ENCODE data around the gene SLC41A3. TPM values are rescaled to one million over a fixed set of nuclear protein-coding genes. Genes with fewer than 3 reads are reported as not detected.

The SLC41A3 gene
- total RNA-seq, 1 donor from 2014 or later: 31.6 TPM

DNA sequence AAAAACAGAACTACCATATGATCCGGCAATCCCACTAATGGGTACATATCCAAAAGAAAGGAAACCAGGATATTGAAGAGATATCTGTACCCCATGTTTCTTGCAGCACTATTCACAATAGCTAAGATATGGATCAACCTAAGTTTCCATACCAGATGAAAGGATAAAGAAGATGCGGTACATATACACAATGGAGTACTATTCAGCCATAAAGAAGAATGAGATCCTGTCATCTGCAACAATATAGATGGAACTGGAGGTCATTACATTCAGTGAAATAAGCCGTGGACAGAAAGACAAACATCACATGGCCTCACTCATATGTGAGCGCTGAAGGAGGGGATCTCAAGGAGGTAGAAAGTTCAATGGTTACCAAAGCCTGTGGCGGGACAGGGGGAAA lies 3.0 kb downstream of the SLC41A3 start:
- Histone ChIP-seq H3K4me3 (ENCODE audit: insufficient read depth, low read depth, low read length) (no peak overlapping the region), H4K20me1 (ENCODE audit: insufficient read depth, low read length) (peaks cover 6% of the 10 kb centered on the region), H3K79me2 (ENCODE audit: insufficient read depth, low read length) (peaks cover 4% of the 10 kb centered on the region), H3K4me1 (ENCODE audit: insufficient read depth, low read length) (peaks cover 4% of the 10 kb centered on the region), H3K9ac (ENCODE audit: low read length) (no peak overlapping the region), H2AFZ (ENCODE audit: low read depth, low read length) (no peak overlapping the region), H3K36me3 (ENCODE audit: insufficient read depth, low read length) (no peaks in the 10 kb centered on the region), H3K9me3 (ENCODE audit: insufficient read depth, low read depth, low read length) (no peaks in the 10 kb centered on the region), H3K27ac (ENCODE audit: low read depth, low read length) (no peak overlapping the region), H3K27me3 (ENCODE audit: insufficient read depth, low read length) (no peaks in the 10 kb centered on the region), H3K4me2 (ENCODE audit: low read length) (no peak overlapping the region)
- FAIRE-seq (no peak), DNase-seq (ENCODE audit: low read depth) (no peak)
- peaks cover 2% of the 10 kb centered on the region for H3K36me3 Mint-ChIP-seq (ENCODE audit: low read depth, unreplicated experiment)
- peaks cover 4% of the 10 kb centered on the region for H3K9me3 Mint-ChIP-seq (ENCODE audit: unreplicated experiment)
- H3K27me3 Mint-ChIP-seq (ENCODE audit: low read depth, unreplicated experiment): no peaks in the 10 kb centered on the region
- H3K27ac Mint-ChIP-seq (ENCODE audit: unreplicated experiment): no peak overlapping the region
- peaks cover 2% of the 10 kb centered on the region for H3K4me1 Mint-ChIP-seq (ENCODE audit: low read depth, unreplicated experiment)
- peak overlapping the region; percentile 4 for H3K4me3 Mint-ChIP-seq (ENCODE audit: unreplicated experiment)
- no peak for TF ChIP-seq EZH2 (IDR thresholded peaks at IDR 0.05; ENCODE audit: insufficient read depth, low read length)
- TF ChIP-seq, protein P1, sequence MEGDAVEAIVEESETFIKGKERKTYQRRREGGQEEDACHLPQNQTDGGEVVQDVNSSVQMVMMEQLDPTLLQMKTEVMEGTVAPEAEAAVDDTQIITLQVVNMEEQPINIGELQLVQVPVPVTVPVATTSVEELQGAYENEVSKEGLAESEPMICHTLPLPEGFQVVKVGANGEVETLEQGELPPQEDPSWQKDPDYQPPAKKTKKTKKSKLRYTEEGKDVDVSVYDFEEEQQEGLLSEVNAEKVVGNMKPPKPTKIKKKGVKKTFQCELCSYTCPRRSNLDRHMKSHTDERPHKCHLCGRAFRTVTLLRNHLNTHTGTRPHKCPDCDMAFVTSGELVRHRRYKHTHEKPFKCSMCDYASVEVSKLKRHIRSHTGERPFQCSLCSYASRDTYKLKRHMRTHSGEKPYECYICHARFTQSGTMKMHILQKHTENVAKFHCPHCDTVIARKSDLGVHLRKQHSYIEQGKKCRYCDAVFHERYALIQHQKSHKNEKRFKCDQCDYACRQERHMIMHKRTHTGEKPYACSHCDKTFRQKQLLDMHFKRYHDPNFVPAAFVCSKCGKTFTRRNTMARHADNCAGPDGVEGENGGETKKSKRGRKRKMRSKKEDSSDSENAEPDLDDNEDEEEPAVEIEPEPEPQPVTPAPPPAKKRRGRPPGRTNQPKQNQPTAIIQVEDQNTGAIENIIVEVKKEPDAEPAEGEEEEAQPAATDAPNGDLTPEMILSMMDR (IDR thresholded peaks at IDR 0.05; ENCODE audit: insufficient read depth, low read depth, low read length): no peak

DNA sequence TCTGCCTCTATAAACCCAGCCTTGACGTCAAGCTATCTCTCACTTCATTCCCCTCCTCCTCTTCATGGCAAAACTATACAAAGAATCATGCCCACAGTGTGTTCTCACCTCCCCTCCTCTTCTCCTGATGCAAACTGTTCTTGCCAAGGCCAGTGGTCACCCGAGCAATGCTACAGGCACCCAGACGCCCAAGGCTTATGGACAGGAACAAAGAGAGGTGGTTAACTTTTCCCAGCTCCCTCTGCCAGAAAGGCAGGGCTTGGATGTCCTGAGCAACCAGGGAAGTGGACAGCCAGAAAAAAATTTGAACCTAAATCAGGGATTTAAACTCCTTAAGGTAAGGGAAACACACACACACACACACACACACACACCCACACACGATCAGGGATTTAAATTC lies 5.1 kb downstream of the SLC41A3 start:
- TF ChIP-seq EZH2 (IDR thresholded peaks at IDR 0.05; ENCODE audit: insufficient read depth, low read length): no peak
- TF ChIP-seq, protein P1 (IDR thresholded peaks at IDR 0.05; ENCODE audit: insufficient read depth, low read depth, low read length): no peak
- no peak overlapping the region for H3K4me2 ChIP-seq (ENCODE audit: low read length)
- no peak overlapping the region for H2AFZ ChIP-seq (ENCODE audit: low read depth, low read length)
- Mint-ChIP-seq H3K4me1 (ENCODE audit: low read depth, unreplicated experiment) (no peaks in the 10 kb centered on the region), H3K27ac (ENCODE audit: unreplicated experiment) (no peak overlapping the region), H3K36me3 (ENCODE audit: low read depth, unreplicated experiment) (peaks cover 4% of the 10 kb centered on the region), H3K9me3 (ENCODE audit: unreplicated experiment) (peaks cover 8% of the 10 kb centered on the region), H3K27me3 (ENCODE audit: low read depth, unreplicated experiment) (no peaks in the 10 kb centered on the region), H3K4me3 (ENCODE audit: unreplicated experiment) (no peak overlapping the region)
- no peaks in the 10 kb centered on the region for H3K9me3 ChIP-seq (ENCODE audit: insufficient read depth, low read depth, low read length)
- peaks cover 4% of the 10 kb centered on the region for H3K4me1 ChIP-seq (ENCODE audit: insufficient read depth, low read length)
- no peak overlapping the region for H3K27ac ChIP-seq (ENCODE audit: low read depth, low read length)
- peaks cover 4% of the 10 kb centered on the region for H3K79me2 ChIP-seq (ENCODE audit: insufficient read depth, low read length)
- no peaks in the 10 kb centered on the region for H3K27me3 ChIP-seq (ENCODE audit: insufficient read depth, low read length)
- H3K36me3 ChIP-seq (ENCODE audit: insufficient read depth, low read length): no peaks in the 10 kb centered on the region
- FAIRE-seq: no peak
- H4K20me1 ChIP-seq (ENCODE audit: insufficient read depth, low read length): peaks cover 6% of the 10 kb centered on the region
- H3K9ac ChIP-seq (ENCODE audit: low read length): no peak overlapping the region
- H3K4me3 ChIP-seq (ENCODE audit: insufficient read depth, low read depth, low read length): no peak overlapping the region
- DNase-seq (ENCODE audit: low read depth): no peak

DNA sequence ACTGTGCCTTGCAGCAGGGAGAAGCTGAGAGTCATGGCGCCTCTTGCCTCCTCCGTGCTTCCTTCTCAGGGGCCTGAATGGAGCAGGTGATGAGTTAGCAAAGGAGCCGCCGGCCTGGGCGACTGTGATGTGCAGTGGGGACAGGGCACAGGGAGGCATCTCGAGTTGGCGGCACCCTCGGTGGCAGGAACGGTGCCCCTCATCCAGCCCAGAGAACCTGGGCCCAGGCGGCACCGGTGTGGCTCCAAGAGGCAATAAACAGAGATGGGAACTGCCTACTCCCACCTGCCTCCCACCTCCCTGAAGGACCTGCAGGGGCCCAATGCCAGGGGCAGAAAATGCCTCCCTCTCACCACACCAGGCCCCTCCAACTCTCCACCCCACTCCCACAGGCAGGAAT lies 6.2 kb downstream of the SLC41A3 start:
- H3K27ac ChIP-seq (ENCODE audit: low read depth, low read length): no peak overlapping the region
- FAIRE-seq: no peak

More for the DNA sequence above, 6.2 kb downstream of the SLC41A3 start:
- no peaks in the 10 kb centered on the region for H3K36me3 ChIP-seq (ENCODE audit: insufficient read depth, low read length)
- no peaks in the 10 kb centered on the region for H3K4me1 Mint-ChIP-seq (ENCODE audit: low read depth, unreplicated experiment)
- H3K9ac ChIP-seq (ENCODE audit: low read length): no peak overlapping the region
- no peaks in the 10 kb centered on the region for H3K27me3 ChIP-seq (ENCODE audit: insufficient read depth, low read length)
- no peak overlapping the region for H3K4me2 ChIP-seq (ENCODE audit: low read length)
- no peaks in the 10 kb centered on the region for H3K9me3 ChIP-seq (ENCODE audit: insufficient read depth, low read depth, low read length)
- H3K27me3 Mint-ChIP-seq (ENCODE audit: low read depth, unreplicated experiment): no peaks in the 10 kb centered on the region
- H4K20me1 ChIP-seq (ENCODE audit: insufficient read depth, low read length): peaks cover 6% of the 10 kb centered on the region
- H3K4me1 ChIP-seq (ENCODE audit: insufficient read depth, low read length): peaks cover 4% of the 10 kb centered on the region
- peaks cover 4% of the 10 kb centered on the region for H3K79me2 ChIP-seq (ENCODE audit: insufficient read depth, low read length)
- TF ChIP-seq, protein P1 (IDR thresholded peaks at IDR 0.05; ENCODE audit: insufficient read depth, low read depth, low read length): no peak
- no peak for TF ChIP-seq EZH2 (IDR thresholded peaks at IDR 0.05; ENCODE audit: insufficient read depth, low read length)
- no peak for DNase-seq (ENCODE audit: low read depth)
- peaks cover 4% of the 10 kb centered on the region for H3K36me3 Mint-ChIP-seq (ENCODE audit: low read depth, unreplicated experiment)
- H3K4me3 Mint-ChIP-seq (ENCODE audit: unreplicated experiment): no peak overlapping the region
- H3K4me3 ChIP-seq (ENCODE audit: insufficient read depth, low read depth, low read length): no peak overlapping the region
- H3K9me3 Mint-ChIP-seq (ENCODE audit: unreplicated experiment): peaks cover 15% of the 10 kb centered on the region
- H2AFZ ChIP-seq (ENCODE audit: low read depth, low read length): no peak overlapping the region
- H3K27ac Mint-ChIP-seq (ENCODE audit: unreplicated experiment): no peak overlapping the region
